Nephron (organoid): ENCODE results near the gene DTX3L.

Source experiments
- H3K27ac Mint-ChIP-seq, 3 experiments: 2 replicates each; pipeline ENCODE4 v1.8.0; 2020; ENCODE audit warnings: mixed read lengths in 3 of 3, mild to moderate bottlenecking in 2 of 3, moderate library complexity in 1 of 3
- H3K27me3 Mint-ChIP-seq: 2 replicates; pipeline ENCODE4 v1.8.0; 2021; ENCODE audit warnings: low read depth, mild to moderate bottlenecking, moderate library complexity, mixed read lengths
- H3K36me3 Mint-ChIP-seq: 2 replicates; pipeline ENCODE4 v1.8.0; 2020; ENCODE audit warnings: low read depth, mixed read lengths
- H3K4me1 Mint-ChIP-seq: 2 replicates; pipeline ENCODE4 v1.8.0; 2020; ENCODE audit warnings: mixed read lengths
- H3K4me3 Mint-ChIP-seq, 3 experiments: 2 replicates each; pipeline ENCODE4 v1.8.0; 2020; ENCODE audit warnings: mild to moderate bottlenecking in 3 of 3, mixed read lengths in 3 of 3, moderate library complexity in 2 of 3
- H3K9me3 Mint-ChIP-seq: 2 replicates; pipeline ENCODE4 v1.8.0; 2020; ENCODE audit warnings: mixed read lengths
- TF ChIP-seq, protein P1 (sequence below), 3 experiments: fragments of 200-600 bp; sonication (generic); IDR thresholded peaks; one replicate each; pipeline ENCODE4 v1.5.0; 2021; ENCODE audit warnings: antibody characterized with exemption in 3 of 3; ENCODE audit not compliant: unreplicated experiment in 3 of 3

The DTX3L gene

GRCh38 chr3:122609798-122610559, 45.8 kb downstream of the DTX3L start:
- H3K36me3 Mint-ChIP-seq = no peaks in the 10 kb centered on the region
- H3K27me3 Mint-ChIP-seq = no peaks in the 10 kb centered on the region
- H3K4me3 Mint-ChIP-seq = no peak overlapping the region
- TF ChIP-seq, protein P1, sequence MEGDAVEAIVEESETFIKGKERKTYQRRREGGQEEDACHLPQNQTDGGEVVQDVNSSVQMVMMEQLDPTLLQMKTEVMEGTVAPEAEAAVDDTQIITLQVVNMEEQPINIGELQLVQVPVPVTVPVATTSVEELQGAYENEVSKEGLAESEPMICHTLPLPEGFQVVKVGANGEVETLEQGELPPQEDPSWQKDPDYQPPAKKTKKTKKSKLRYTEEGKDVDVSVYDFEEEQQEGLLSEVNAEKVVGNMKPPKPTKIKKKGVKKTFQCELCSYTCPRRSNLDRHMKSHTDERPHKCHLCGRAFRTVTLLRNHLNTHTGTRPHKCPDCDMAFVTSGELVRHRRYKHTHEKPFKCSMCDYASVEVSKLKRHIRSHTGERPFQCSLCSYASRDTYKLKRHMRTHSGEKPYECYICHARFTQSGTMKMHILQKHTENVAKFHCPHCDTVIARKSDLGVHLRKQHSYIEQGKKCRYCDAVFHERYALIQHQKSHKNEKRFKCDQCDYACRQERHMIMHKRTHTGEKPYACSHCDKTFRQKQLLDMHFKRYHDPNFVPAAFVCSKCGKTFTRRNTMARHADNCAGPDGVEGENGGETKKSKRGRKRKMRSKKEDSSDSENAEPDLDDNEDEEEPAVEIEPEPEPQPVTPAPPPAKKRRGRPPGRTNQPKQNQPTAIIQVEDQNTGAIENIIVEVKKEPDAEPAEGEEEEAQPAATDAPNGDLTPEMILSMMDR (IDR thresholded peaks at IDR 0.05; ENCODE audit: unreplicated experiment in 3 of 3) = no peak
- no peaks in the 10 kb centered on the region for H3K9me3 Mint-ChIP-seq
- no peak overlapping the region for H3K27ac Mint-ChIP-seq
- H3K4me1 Mint-ChIP-seq = no peaks in the 10 kb centered on the region

- no peak overlapping the region for H3K4me3 Mint-ChIP-seq
- no peak overlapping the region for H3K27ac Mint-ChIP-seq
- H3K4me1 Mint-ChIP-seq = no peaks in the 10 kb centered on the region
- H3K9me3 Mint-ChIP-seq = no peaks in the 10 kb centered on the region
- peaks cover 5% of the 10 kb centered on the region for H3K27me3 Mint-ChIP-seq
- TF ChIP-seq, protein P1 (IDR thresholded peaks at IDR 0.05; ENCODE audit: unreplicated experiment in 3 of 3) = no peak
- no peaks in the 10 kb centered on the region for H3K36me3 Mint-ChIP-seq
Measured at GRCh38 chr3:122612696-122613095, 48.6 kb downstream of the DTX3L start.

DNA sequence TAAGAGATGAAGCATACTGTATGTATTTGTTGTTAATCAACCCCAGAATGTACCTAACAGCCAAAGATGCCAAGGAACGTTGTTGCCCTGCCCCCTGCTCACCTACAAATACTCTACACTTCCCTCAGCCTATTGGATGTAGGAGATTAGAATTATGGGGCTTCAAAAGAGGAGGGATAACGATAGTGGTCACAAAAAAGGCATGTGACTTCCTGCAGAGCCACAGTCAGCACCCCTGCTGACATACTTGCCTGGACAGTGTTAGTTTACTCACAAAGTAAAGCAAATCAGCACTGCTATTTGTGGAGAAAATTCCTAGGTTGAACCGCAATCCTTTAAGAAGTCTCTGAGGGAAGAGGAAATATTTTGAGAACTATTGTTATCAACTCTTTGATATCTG, 51.2 kb downstream of the DTX3L start:
- Mint-ChIP-seq H3K36me3 (no peaks in the 10 kb centered on the region), H3K27me3 (peaks cover 10% of the 10 kb centered on the region), H3K9me3 (no peaks in the 10 kb centered on the region), H3K27ac (no peak overlapping the region), H3K4me3 (no peak overlapping the region), H3K4me1 (no peaks in the 10 kb centered on the region)
- TF ChIP-seq, protein P1 (IDR thresholded peaks at IDR 0.05; ENCODE audit: unreplicated experiment in 3 of 3) = no peak

GRCh38 chr3:122618614-122619013, 54.5 kb downstream of the DTX3L start:
- H3K36me3 Mint-ChIP-seq = no peaks in the 10 kb centered on the region

DNA sequence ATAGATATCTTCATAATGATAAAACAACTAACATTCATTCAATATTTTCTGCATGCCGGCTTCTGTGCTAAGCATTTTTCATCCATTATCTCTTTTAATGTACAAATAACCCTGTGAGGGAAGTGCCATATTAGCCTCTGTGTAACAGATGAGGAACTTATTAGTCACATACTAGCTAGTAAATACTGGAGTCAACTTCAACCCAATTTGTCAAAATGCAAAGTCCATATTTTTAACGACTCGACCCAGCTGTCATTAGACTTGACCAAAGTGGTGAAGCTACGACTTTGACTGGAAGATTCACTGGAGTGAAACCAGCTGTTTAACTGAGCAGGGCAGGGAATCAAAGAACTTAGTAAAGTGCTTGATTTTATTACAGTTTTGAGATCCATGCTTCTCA, 54.9 kb downstream of the DTX3L start:
- Mint-ChIP-seq H3K36me3 (no peaks in the 10 kb centered on the region), H3K4me1 (no peaks in the 10 kb centered on the region), H3K4me3 (no peak overlapping the region), H3K9me3 (no peaks in the 10 kb centered on the region), H3K27ac (no peak overlapping the region), H3K27me3 (peaks cover 13% of the 10 kb centered on the region)
- TF ChIP-seq, protein P1 (IDR thresholded peaks at IDR 0.05; ENCODE audit: unreplicated experiment in 3 of 3) = no peak

More at GRCh38 chr3:122618614-122619013, 54.5 kb downstream of the DTX3L start:
- Mint-ChIP-seq H3K4me1 (no peaks in the 10 kb centered on the region), H3K9me3 (no peaks in the 10 kb centered on the region), H3K27me3 (peaks cover 13% of the 10 kb centered on the region), H3K4me3 (no peak overlapping the region), H3K27ac (no peak overlapping the region)
- TF ChIP-seq, protein P1 (IDR thresholded peaks at IDR 0.05; ENCODE audit: unreplicated experiment in 3 of 3) = no peak

DNA sequence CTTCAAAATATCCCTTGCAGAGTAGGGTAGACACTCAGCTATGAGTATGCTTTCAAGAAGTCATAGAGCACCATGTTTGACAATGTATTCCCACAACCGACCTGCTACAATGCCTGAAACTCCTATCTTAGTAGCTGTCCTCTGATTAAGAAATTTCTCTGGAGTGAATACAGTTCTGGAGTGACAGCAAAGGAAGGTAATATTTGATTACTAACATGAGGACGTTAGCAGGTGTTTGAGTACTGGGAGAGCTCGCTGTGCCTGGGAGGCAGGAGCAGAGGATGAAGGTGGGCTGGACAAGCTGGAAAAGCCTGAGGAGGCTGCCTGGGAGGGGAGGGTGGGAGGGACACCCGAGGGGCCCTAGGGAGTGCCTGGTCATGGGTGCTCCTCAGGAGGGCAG, 56.3 kb downstream of the DTX3L start:
- H3K27ac Mint-ChIP-seq = no peak overlapping the region
- H3K36me3 Mint-ChIP-seq = no peaks in the 10 kb centered on the region
- H3K27me3 Mint-ChIP-seq = peaks cover 13% of the 10 kb centered on the region
- H3K4me3 Mint-ChIP-seq = no peak overlapping the region
- H3K9me3 Mint-ChIP-seq = no peaks in the 10 kb centered on the region
- no peaks in the 10 kb centered on the region for H3K4me1 Mint-ChIP-seq
- TF ChIP-seq, protein P1 (IDR thresholded peaks at IDR 0.05; ENCODE audit: unreplicated experiment in 3 of 3) = no peak
